Stimulated activated CD8-positive, alpha-beta memory T cell treated with anti-CD3 and anti-CD28 coated beads, Interleukin-15, amount 100 ng/mL, for 48 hours (primary cell): Measurements from ENCODE around the gene C4orf51.

Source experiments
- DNase-seq, 2 donors: peaks; one replicate each; pipeline ENCODE4 v3.0.0-alpha.2; 2020; ENCODE audit warnings: low read depth in 2 of 2

The C4orf51 gene

DNA sequence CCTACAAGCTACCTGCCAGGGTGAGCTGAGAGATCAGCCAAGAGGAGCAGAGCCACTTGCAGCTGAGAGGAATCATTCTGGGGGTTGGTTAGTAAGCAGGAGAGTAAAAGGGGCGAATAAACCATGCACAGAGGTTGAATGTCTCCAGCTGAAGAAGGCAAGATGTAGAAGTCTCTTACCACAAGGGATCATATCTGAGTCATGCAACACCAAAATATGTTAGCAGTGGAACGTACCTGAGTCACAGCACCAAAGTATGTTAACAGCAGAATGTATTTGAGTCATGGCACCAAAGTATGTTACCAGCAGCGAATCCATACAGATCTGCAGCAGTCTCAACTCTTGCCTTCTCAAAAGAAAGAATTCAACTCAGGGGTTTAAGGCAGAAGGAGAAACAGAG is 29.9 kb downstream of the C4orf51 start:
- DNase-seq = peak in 1 of 2 donors; percentile 6

DNA sequence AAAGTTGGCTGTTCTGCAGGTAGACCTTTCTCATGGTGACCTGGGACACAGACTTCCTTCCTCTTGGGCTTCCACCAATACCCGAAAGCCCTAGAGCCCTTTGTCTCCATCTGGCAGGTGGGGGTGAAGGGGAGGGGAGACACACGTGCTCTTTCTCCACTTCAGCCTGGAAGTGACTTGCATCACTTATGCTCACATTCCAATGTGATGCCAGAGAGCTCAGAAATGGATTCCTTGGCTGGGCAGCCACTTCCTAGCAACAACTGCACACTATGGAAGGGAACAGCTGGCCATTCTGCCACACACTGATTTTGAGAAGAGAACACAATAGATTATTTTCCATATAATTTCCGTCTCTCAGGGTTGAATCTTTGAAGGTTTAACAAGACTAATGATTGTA is 36.3 kb downstream of the C4orf51 start:
- no peak for DNase-seq

DNA sequence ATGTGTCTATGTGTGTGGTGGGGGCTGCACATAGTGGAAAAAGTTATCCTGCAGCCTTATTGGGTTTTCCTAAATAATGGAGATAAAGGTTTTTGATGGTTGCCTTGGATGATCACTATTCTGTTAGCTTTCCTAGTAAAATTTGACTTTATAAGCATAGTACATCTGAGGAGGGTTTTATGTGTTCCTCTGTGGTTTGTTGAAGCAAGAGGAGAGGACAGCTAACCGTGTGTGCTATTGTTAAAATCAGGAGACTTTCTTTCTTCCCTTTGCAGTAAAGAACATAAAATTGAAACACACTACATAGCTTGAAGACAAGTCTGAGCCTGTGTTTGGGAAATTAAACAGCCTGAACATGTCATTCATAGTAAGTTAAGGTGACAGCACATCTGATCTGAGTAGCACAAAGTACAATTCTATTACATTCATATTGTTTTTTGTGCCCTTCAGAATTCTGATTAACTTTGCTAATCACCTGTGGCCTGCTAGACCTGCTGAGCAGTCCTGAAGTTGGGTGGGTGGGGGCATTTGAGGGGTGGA is 36.8 kb downstream of the C4orf51 start:
- no peak for DNase-seq

DNA sequence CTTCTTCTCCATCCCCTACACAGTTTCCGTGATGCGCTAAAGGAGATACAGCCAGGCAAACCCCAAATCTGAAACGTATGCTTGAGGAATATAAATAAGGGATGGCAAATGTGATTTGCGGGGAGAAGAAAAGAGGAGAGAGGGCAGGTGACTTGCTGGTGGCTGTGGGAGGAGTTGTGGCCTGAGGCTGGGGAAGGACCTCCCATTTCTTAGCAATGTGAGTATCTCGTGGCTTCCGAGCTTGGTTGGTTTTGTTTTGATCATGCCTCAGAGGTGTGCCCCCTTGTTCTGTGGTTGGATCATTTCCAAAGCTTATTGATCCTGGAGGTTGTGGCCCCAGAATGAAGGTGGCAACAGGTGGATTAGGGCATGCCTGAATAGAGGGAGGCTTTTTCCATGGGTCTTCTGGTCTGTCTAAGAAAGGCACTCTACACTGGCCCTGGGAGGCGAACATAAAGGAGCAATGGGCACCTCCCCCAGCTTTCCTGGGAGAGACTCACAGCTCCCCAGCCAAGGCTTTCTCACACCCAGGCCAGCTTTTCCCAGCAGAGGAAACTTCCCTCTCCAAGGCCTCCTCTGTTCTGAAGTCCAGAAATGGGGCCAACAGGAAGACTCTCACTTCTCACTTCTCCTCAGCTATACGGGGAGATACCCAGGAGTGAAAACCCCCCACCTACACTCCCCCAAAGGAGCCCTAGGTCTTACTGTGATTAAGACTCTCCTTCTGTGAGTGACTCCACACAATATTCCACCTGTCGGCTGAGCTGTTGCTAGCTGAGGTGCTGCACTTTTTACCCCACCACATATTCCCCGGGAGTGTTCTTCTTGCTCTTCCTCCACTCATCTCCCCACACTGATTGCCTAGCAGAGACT is 40.0 kb downstream of the C4orf51 start:
- peak in 1 of 2 donors; percentile 60 for DNase-seq

GRCh38 chr4:145720656-145721055 is 40.7 kb downstream of the C4orf51 start:
- peak in 1 of 2 donors; percentile 25 for DNase-seq

DNA sequence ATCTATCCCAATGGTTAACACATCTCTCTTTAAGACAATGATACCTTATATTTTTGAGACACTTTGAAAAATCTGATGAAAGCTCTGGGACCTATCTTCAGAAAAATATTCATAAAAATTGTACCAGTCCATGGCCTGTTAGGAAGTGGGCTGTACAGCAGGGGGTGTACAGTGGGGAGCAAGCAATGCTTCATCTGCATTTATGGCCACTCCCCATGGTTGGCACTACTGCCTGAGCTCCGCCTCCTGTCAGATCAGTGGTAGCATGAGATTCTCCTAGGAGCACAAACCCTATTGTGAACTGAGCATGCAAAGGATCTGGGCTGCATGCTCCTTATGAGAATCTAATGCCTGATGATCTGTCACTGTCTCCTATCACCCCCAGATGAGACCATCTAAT is 42.6 kb downstream of the C4orf51 start:
- no peak for DNase-seq

- no peak for DNase-seq
Measured at GRCh38 chr4:145723336-145723735, 43.4 kb downstream of the C4orf51 start.

- DNase-seq = no peak
Measured at GRCh38 chr4:145730026-145730425, 50.1 kb downstream of the C4orf51 start.

GRCh38 chr4:145731028-145731427 is 51.1 kb downstream of the C4orf51 start:
- no peak for DNase-seq

DNA sequence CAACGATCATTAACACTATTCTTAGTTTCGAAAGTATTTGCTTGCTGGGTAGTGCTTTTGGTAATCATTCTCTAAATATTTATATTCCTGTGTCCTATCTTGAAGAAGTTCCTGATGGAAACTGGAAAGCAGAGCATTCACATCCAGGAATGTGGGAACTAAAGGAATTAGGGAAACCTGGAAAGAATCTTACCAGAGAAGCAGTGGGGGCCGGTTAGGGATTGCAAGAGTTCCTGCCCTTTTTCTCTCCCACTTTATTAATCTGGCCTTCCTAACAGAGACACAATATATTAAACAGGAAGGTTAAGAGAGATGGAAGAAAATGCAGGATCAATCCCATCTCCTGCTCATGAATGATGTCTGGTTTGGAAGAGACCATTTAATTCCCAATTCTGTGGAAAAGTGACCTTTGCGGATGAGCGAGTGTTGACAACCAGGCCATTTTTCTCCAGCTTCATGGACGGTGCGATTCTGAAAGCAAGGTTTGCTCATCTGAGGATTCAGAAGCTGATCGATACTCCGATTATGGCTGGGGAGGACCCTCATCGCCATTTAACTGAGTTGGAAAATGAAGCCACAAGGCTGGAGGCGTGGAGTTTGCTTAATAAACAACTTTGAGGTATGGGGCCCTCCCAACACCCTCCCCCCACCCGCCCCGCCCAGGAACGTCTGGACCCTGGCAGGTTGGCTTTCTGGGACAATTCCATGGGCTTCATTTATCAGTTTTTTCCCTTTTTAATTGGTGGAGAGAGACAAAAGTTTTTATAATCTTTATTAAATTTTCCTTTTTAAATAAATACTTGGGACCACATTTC is 52.3 kb downstream of the C4orf51 start:
- no peak for DNase-seq

DNA sequence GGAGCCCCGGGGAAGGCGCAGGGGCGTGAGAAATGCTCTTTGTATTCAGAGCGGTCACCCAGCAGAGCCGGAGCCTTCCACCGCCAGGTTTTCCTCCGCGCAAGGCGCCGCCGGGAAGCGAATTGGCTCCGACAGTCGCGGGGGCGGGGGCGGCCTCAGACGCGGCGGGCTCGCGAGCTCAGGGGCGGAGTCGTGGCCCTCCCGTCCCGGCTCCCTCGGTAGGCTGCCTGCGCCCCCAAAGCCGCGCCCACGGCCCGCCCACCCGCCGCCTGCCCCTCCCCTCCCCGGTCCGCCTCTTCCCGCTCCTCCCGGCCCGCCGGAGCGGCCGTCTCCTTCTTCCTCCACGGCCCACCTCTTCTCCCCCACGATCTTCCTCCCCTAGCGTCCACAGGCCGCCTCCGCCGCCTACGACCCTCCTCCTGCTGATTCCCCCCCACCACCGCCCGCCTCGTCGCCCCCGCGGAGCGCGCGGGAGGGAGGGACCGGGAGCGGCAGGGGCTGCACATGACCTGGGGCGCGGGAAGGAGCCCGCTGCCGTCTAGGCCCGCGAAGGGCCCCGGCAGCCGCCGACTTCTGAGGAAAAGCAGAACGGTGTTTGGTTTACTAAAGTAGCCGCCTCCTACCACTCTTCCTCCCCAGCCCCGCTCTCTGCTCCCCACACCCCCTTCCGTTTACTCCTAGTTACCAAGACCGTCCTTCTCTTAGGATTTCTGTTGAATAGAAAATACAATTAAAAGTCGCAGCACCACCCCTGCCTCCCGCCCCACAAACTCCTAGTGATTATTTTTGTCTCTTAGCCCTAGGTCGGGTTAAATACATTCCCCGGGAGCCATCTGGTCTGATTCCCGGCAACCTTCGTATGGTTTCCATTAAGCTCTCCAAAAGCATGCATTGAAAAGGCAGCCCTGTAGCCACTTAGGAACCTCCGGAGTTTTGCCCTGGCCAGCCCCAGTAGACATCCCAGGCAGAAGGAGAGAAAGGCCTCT is 53.2 kb downstream of the C4orf51 start:
- DNase-seq = peak; percentile 81 to 83

DNA sequence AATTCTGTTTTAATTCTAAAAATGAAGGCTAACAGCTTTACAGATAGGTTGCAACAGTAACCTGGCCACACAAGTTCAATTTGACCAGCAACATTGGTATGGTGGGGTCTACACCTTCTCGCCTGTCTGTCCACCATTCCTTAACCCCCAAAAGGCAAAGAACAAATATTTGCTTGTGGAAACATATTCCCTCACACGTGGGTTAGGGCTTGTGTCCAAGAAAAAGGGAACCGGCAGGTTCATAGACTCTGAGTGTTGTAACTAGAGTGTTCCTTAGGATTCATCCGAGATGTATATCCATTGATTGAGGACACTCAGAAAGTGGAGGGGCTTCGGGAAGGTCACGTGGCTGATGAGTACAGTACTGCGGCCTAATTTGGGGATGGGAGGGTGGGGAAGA is 54.1 kb downstream of the C4orf51 start:
- DNase-seq = no peak

DNA sequence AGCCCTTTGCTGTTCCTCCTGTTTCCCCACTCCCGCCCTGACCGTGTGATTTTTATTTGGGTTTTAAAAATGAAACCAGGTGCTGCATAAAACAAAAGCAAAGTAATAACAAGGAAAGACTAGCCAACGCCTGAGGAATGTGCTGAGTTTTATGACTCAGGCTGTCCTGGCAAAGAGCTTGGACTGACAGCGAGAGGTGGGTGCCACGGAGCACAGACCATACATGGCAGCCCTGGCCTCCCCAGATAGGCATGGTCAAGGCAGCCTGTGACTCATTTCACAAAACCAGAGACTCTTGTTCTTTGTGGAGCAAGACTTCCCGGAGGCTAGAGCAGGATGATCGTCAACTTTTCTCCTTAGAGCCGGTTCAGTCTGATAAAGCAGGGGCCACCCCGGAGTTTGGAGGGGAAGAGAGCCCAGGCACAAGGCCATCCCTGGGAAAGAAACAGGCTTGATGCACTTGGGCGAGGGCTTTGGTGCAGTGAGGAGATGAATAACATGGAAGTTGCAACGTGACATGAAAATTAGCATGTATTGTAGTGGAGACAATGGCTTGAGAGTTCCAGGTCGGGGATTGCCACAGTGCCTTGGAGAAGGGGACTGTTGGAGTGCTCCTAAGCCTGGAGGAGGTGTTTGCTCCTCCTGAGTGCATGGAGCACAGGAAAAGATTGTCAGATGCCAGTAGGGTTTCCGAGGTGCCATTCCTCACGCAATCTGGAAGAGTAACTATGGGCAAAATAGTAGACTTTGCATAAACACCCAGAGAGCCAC is 54.8 kb downstream of the C4orf51 start:
- DNase-seq = no peak

DNA sequence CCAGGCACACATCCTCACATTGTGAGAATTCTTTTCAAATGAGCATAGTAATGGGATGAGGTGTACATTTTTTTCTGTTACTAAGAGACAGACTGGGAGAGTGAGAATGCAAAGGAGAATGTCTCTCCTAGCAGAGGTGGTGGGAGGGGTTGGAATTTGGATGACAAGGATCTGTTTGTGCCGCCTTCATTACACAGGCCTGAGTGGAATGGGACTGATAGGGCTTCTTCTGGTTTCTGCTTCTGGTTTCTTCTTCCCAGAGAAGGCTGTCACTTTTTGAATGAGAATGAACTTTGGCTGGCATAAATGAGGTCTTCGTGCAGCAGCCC is 55.4 kb downstream of the C4orf51 start:
- no peak for DNase-seq

DNA sequence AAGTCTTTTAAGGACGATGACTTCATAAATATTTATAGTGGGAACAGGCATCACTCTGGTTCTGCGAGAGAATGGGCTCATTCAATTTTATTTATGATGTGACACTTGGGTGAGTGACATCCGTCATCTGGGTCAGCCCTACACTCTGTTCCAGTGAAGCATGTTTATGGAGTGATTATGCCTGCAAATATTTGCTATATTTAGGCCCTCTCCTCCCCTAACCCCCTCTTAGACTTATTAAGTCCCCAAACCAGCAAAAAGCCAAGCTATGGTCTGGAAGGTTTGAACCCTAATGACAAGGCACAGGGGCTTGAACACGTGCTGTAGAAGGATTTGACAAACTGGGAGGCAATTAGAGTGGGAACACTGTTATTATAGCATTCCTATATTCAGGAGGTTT is 55.9 kb downstream of the C4orf51 start:
- no peak for DNase-seq

GRCh38 chr4:145736241-145736831 is 56.4 kb downstream of the C4orf51 start:
- DNase-seq = no peak

GRCh38 chr4:145739845-145740244 is 59.9 kb downstream of the C4orf51 start:
- DNase-seq = no peak

DNA sequence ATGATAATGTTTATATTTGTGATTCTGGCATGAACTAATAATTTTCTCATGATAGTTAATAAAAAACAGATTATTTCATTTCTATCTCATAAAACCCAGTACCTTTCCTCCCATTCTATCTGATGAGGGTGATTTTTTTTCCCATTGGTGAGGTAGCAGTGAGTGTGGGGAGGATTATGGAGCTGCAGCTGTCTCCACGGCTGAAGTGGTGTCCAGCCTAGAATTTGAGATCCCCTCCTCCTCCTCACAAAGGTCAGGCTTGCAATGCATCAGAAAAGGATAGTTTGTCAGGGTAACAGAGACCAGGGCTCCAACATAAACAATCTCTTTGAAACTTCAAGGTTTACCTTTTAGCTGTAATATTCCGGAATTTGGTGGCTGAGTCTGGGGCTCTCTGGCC is 60.9 kb downstream of the C4orf51 start:
- no peak for DNase-seq

DNA sequence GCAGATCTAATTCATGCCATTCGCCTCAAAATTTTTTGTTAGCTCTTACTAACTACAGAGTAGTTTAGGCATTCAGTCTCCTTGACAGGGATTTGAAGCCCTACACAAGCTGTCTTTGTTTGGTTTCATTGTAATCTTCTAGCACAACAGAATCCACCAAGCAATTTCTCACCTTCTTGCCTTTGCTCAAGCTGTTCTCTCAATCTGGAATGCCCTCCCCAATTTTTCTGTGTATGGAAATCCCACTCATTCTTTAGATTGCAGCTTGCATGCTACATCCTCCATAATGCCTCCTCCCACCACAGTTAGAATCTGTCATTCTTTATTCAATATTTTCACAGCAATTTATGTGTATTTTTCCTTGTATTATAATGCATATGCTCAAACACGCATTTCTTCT is 63.7 kb downstream of the C4orf51 start:
- DNase-seq = no peak

DNA sequence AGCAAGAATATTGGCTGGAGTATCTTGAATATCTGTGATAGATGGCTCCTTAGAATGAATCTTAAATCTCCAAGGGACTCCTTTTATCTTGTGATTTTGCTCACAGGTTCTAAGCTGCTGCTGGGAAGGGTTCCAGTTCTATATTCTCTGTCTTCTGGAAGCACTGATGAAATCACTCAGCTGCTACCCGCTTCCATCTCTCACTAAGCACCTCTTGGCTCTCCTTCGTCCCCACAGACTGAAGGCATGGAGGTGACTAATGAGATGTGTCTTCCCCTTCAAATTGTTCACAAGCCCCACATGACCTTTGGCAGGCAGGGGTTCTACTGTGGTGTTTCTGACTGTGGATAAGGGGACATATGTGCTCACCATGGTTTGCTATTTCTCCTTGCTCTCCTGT is 75.9 kb downstream of the C4orf51 start:
- DNase-seq = no peak
